Progenitor cell of endocrine pancreas (in vitro differentiated cells): ENCODE data around the gene INPP5J. TPM values are rescaled to one million over a fixed set of nuclear protein-coding genes. Genes with fewer than 3 reads are reported as not detected.

ENCODE experiments used
- DNase-seq: peaks from one replicate; pipeline ENCODE4 v3.0.0; 2021; ENCODE audit warnings: low spot score; ENCODE audit not compliant: unreplicated experiment
- H3K27ac Mint-ChIP-seq: 2 replicates; pipeline ENCODE4 v1.8.0; 2021; ENCODE audit warnings: mild to moderate bottlenecking, moderate library complexity, mixed read lengths
- H3K27me3 Mint-ChIP-seq: 2 replicates; pipeline ENCODE4 v1.8.0; 2021; ENCODE audit warnings: mixed read lengths
- H3K36me3 Mint-ChIP-seq: 2 replicates; pipeline ENCODE4 v1.8.0; 2022; ENCODE audit warnings: mixed read lengths; ENCODE audit not compliant: insufficient read depth
- H3K4me1 Mint-ChIP-seq: 2 replicates; pipeline ENCODE4 v1.8.0; 2021; ENCODE audit warnings: low read depth, mixed read lengths
- H3K4me3 Mint-ChIP-seq: 2 replicates; pipeline ENCODE4 v1.8.0; 2021; ENCODE audit warnings: low read depth, mild to moderate bottlenecking, moderate library complexity, mixed read lengths
- H3K9me3 Mint-ChIP-seq: 2 replicates; pipeline ENCODE4 v1.8.0; 2021; ENCODE audit warnings: low read depth, mixed read lengths
- total RNA-seq: library from RNA; stranded (reverse); gene quantifications from 2 replicates; pipeline ENCODE4 v1.2.1, GENCODE V29; 2021
- TF ChIP-seq, protein P1 (sequence below): fragments of 200-600 bp; sonication (generic); IDR thresholded peaks from one replicate; pipeline ENCODE4 v1.5.0; 2021; ENCODE audit warnings: antibody characterized with exemption, mild to moderate bottlenecking; ENCODE audit not compliant: unreplicated experiment

The INPP5J gene
- total RNA-seq, 1 donor from 2014 or later, result 17.9 TPM

DNA sequence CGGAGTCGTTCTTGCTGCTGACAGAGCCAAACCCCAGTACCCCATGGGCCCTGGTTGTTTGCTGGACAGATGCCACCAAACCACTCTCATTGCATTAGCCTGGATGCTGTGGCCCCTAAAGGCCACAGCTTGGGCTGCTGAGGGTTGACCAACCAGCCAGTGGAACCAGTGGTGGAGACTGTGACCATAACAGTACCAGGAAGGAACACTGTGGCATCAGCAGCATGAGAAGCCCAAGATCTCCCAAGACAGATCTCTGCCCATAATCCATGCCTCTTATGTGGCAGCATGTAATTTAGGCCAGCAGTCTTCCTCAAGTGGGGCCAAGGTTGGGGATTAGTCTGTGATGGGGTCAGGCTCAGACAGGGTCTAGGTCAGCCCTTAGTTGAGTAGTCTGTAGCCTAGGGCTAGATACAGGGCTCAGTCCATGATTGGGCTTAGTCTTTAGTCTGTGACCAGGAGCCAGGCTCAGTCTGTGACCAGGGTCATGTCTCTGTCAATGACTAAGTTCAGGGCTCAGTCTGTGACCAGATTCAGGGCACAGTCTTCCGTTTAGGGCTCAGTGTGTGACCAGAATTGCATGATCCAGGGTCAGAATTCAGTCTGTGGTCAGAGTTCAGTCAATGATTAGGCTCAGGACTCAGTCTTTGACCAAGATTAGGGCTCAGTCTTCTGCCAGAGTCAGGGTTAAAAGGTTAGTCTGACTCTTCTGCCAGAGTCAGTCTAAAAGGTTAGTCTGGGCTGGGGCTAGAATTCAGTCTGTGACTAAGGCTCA, 4.5 kb upstream of the INPP5J start:
- no peak overlapping the region for H3K27ac Mint-ChIP-seq
- H3K36me3 Mint-ChIP-seq, result no peaks in the 10 kb centered on the region
- H3K4me3 Mint-ChIP-seq, result no peak overlapping the region
- no peak for DNase-seq
- H3K9me3 Mint-ChIP-seq, result no peaks in the 10 kb centered on the region
- H3K27me3 Mint-ChIP-seq, result peaks cover 5% of the 10 kb centered on the region
- TF ChIP-seq, protein P1, sequence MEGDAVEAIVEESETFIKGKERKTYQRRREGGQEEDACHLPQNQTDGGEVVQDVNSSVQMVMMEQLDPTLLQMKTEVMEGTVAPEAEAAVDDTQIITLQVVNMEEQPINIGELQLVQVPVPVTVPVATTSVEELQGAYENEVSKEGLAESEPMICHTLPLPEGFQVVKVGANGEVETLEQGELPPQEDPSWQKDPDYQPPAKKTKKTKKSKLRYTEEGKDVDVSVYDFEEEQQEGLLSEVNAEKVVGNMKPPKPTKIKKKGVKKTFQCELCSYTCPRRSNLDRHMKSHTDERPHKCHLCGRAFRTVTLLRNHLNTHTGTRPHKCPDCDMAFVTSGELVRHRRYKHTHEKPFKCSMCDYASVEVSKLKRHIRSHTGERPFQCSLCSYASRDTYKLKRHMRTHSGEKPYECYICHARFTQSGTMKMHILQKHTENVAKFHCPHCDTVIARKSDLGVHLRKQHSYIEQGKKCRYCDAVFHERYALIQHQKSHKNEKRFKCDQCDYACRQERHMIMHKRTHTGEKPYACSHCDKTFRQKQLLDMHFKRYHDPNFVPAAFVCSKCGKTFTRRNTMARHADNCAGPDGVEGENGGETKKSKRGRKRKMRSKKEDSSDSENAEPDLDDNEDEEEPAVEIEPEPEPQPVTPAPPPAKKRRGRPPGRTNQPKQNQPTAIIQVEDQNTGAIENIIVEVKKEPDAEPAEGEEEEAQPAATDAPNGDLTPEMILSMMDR, result no peak
- H3K4me1 Mint-ChIP-seq, result peaks cover 4% of the 10 kb centered on the region

DNA sequence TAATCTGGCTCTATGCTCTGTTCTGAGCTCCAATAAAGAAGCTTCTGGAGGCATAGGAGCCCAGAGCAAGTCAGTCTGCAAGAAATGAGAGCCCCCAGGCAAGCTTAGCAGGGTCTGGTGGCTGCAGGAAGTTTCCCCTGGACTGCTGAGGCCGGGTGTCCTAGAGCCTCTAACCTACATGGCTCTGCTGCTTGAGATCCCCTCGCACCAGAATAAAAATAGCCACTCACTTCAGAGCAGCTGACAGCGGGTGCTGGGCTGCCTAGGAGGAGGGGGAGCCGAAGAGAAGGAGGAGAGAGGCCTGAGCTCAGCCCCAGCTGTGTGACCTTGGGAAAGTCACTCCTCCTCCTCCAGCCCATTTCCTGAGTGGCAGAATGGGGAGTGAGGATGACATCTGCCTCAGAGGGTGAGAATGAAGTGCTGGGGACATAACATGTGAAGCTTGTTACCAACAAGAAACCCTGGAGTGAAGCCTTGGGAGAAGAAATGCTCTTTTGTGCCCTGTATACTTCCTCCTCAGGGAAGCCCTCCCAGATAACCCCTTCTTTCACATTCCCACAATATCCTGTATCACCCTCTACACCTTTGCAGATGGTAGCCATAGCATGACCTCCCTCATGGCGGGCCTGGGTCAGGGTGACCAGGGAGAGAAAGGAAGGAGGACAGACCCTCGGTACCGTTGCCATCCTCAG, 3.6 kb upstream of the INPP5J start:
- no peaks in the 10 kb centered on the region for H3K36me3 Mint-ChIP-seq
- no peak overlapping the region for H3K27ac Mint-ChIP-seq

DNA sequence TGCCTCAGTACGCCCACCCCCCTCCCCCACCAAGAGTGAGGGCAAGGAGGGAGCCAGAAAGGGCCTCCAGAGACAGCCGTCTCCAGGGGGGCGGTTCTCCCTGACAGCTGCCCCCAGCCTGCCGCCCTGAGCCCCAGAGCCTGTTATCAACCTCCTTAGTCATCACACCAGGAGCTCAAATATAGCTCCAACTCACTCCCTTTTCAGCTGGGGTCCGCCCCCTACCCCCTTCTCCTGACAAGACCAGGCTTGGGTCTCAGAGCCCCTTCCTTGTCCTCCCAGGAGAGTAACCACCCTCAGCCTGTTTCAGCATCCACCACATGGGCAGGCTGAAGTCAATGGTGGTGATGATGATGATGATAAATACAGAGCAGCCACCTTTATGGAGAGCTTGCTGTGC, 2.5 kb upstream of the INPP5J start:
- H3K27ac Mint-ChIP-seq, result no peak overlapping the region
- peaks cover 6% of the 10 kb centered on the region for H3K4me1 Mint-ChIP-seq
- peaks cover 5% of the 10 kb centered on the region for H3K27me3 Mint-ChIP-seq
- no peaks in the 10 kb centered on the region for H3K9me3 Mint-ChIP-seq
- TF ChIP-seq, protein P1, result no peak
- no peak for DNase-seq
- H3K36me3 Mint-ChIP-seq, result no peaks in the 10 kb centered on the region
- H3K4me3 Mint-ChIP-seq, result no peak overlapping the region

More for the DNA sequence above, 3.6 kb upstream of the INPP5J start:
- no peak for DNase-seq
- H3K27me3 Mint-ChIP-seq, result peaks cover 5% of the 10 kb centered on the region
- TF ChIP-seq, protein P1, result no peak
- peaks cover 6% of the 10 kb centered on the region for H3K4me1 Mint-ChIP-seq
- no peaks in the 10 kb centered on the region for H3K9me3 Mint-ChIP-seq
- H3K4me3 Mint-ChIP-seq, result no peak overlapping the region

DNA sequence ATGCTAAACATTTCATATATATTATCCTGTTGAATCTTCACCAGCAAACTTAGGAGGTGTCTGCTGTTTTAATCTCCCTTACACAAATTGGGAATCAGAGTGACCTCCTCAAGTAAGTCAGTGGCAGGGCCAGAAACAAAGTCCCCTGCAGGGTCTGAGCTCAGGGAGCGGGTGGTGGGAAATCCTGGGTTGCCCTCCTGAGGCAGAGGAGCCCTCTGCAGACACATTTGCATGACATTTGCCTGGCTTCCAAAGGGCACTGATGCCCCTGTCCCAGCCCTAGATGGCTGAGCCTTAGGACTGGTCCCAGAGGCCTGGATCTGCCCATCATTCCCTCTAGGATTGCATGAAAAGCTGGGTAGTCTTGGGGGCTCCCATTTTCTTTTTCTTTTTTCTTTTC, 2.1 kb upstream of the INPP5J start:
- H3K4me1 Mint-ChIP-seq, result peaks cover 6% of the 10 kb centered on the region
- H3K27me3 Mint-ChIP-seq, result peaks cover 5% of the 10 kb centered on the region
- H3K27ac Mint-ChIP-seq, result no peak overlapping the region
- no peak for DNase-seq
- H3K4me3 Mint-ChIP-seq, result no peak overlapping the region
- H3K9me3 Mint-ChIP-seq, result no peaks in the 10 kb centered on the region
- TF ChIP-seq, protein P1, result no peak
- H3K36me3 Mint-ChIP-seq, result no peaks in the 10 kb centered on the region

DNA sequence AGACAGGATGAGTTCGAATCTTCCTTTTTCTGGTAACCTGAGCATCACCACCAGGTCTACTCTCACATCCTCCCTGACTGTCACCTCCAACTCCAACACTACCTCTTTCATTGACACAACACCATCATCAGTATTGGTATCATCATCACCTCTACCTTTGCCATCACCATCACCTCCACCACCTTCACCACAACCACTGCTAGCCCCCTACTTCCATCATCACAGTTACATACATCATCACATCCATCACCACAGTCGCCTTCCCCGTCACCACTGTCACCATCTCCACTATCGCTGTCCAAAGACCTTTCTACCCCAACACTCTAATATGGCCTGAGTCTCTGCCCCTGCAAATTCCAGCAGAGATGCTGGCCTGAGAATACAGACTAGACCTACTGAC, 1.4 kb upstream of the INPP5J start:
- Mint-ChIP-seq H3K36me3 (no peaks in the 10 kb centered on the region), H3K27me3 (peaks cover 5% of the 10 kb centered on the region), H3K4me3 (no peak overlapping the region), H3K9me3 (no peaks in the 10 kb centered on the region), H3K4me1 (peaks cover 6% of the 10 kb centered on the region), H3K27ac (no peak overlapping the region)
- no peak for DNase-seq
- TF ChIP-seq, protein P1, result no peak
